ENCODE measurements around the gene NUDT7.
A peak's percentile ranks its signal among the peaks of the same experiment; 100 is the strongest.

Gene NUDT7

GRCh38 chr16:77722309-77723107 lies at the start of gene NUDT7:
Gene NUDT7, plus strand, starts transcription at chr16:77722514. Its CDS starts 69 bp downstream, at chr16:77722583.
- peak; percentile 82 to 97 for DNase-seq

- DNase-seq: no peak
These were observed 47.4 kb upstream of the NUDT7 start for GRCh38 chr16:77674888-77675287.

- DNase-seq: peak; percentile 52 to 72
These were observed 46.6 kb upstream of the NUDT7 start for GRCh38 chr16:77675464-77676324.

GRCh38 chr16:77677129-77677528 lies 45.2 kb upstream of the NUDT7 start:
- DNase-seq: no peak

DNA sequence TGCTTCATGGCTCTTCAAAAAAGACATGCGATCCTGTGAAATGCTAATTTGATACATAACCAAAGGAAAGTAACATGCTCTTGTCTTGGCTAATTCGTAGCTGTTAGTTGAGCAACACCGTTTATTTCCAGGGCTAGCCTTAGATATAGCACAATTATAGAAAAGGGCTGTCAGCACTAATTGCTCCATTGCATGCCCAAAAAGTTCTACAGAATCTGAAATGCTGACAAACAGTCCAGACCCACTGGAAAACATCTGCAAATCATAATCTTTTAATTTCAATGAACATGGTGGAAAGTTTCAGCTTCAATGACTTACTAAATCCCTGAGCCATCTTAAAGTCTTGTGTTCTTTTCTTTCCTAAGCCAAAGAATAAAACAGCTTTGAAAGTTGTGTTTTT lies 42.9 kb upstream of the NUDT7 start:
- DNase-seq: no peak

GRCh38 chr16:77679901-77680300 lies 42.4 kb upstream of the NUDT7 start:
- no peak for DNase-seq

GRCh38 chr16:77680496-77680895 lies 41.8 kb upstream of the NUDT7 start:
- DNase-seq: no peak

DNA sequence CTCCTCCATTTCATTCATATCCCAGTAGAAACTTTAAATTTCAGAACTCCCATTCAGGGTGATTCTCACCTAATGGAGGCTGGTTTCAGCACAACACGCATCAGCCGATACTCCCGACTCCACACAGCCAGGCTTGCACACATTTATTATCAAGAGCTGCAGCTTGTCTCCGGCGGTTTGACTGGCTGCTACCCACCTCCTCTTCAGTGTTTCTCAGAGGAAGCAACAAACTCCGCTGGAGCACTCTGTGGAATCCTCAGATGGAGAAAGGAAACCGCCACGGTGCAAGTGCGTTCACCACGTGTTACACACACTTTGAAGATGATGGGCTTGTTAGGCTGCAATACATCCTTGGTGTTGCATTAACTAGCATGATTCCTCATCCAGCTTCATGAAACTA lies 39.7 kb upstream of the NUDT7 start:
- DNase-seq: no peak

DNA sequence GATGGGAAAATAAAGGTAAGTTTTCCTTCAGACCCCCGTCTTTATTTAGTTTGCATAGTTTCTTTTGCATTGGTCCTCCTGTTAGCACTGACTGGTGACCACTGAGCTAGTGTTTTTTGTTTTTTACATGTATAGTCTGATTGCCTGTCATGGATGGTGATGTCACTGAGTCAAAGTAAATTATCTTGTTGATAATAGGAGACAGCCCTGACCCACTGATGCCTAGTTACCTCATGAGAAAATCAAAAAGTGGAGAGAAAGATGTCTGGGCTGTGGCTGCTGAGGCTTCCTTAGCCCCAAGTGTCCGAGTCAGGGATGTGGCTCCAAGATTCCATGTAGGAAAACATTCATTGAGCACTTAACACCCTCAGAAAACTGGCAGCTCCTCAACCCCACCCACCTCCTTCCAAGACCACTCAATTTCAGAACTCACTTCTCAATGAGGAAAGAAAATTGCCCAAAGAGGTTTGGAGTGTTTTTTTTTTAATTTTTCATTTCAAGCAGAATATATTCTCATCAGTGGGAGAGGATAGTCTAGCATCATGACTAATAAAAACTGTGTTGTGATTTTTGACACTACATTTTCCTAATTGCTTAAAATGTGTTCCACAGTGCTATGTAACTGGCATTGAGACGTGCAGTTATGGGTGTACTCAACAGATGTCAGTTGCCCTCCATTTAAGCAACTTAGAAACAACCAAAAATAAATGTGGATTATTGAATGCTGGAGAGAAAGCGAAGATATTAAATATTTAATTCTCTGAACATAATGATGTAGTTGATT lies 38.7 kb upstream of the NUDT7 start:
- no peak for DNase-seq

- no peak for DNase-seq
These were observed 38.2 kb upstream of the NUDT7 start for GRCh38 chr16:77684181-77684526.

DNA sequence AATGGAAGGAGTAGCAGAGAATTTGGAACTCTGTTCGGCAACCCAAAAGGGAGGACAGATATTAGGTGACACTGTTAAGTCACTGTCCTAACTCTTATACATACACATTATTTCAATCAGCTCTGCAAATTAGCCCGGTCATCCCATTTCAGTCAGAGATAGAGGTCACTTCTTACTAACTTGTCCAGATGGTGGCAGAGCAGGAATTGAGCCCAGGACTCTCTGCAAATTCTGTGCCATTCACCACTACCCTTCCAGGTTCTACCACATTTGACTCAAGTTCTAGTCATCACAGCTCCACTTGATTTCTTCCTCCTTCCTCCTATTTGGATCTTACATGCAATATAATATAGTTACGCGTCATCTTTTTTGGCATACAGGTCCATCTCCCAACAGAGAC lies 35.9 kb upstream of the NUDT7 start:
- no peak for DNase-seq

GRCh38 chr16:77689971-77690370 lies 32.3 kb upstream of the NUDT7 start:
- no peak for DNase-seq

DNA sequence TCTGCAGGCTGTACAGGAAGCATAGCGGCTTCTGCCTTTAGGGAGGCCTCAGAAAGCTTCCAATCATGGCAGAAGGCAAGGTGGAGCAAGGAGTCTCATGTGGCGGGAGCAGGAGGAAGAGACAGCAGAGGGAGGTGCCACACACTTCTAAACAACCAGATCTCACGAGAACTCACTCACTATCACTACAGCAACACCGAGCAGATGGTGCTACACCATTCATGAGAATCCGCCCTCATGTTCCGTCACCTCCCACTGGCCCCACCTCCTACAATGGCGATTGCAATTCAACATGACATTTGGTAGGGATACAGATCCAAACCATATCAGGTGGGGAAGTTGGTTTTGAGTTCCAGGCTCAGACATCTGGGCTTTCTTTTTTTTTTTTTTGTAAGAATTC lies 31.9 kb upstream of the NUDT7 start:
- DNase-seq: no peak

DNA sequence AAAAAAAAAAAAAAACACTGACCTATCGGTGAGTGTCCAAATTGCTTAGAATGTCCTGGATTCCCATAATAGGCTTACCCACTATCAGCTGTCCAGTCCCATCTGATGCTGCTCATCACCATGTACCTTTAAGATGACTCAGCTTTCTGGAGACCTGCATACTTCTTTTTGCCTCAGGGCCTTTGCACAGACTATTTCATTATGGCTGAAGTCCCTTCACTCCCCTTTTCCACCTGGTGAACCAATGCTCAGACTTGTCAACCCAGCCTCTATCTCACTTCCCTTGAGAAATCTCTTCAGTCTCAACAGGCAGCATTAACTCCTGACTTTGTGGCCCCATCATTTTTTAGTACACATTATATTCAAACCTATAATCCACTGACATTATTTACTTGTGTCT lies 29.7 kb upstream of the NUDT7 start:
- no peak for DNase-seq

- no peak for DNase-seq
These were observed 26.2 kb upstream of the NUDT7 start for GRCh38 chr16:77696149-77696548.

GRCh38 chr16:77700846-77701245 lies 21.5 kb upstream of the NUDT7 start:
- no peak for DNase-seq

- no peak for DNase-seq
These were observed 17.0 kb upstream of the NUDT7 start for GRCh38 chr16:77705351-77705750.

- DNase-seq: no peak
These were observed 11.1 kb upstream of the NUDT7 start for GRCh38 chr16:77711179-77711578.

DNA sequence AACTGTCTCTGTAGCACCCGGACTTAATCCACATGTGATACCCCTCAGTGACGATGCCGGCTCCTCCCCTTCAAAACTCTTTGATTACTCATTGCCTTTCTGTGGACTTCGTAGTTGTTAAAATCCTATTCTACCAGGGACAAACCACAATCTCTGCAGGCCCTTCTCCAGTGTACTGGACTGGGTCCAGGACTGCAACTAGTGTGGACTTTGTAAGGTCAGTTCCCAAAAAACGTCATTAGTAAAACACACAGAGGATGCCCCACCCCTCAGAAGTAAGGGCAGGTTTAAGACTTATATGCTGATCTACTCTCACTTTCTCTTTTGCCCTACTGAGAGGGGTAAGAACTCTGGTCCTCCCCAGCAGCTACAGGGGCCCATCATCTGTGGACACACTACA lies 10.5 kb upstream of the NUDT7 start:
- DNase-seq: no peak

DNA sequence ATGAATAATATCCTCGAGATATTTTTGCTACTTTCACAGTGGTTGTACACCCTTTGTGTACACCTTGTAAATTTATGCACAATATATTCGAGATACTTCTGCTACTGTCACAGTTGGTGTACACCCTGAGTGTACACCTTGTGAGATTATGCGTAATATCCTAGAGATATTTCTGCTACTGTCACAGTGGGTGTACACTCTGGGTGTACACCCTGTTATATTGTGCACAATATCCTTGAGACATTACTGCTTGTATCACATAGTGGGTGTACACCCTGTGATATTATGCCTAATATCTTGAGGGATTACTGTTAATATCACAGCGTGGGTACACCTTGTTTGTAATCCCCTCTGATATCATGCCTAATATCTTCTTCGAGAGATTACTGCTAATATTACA lies 7.2 kb upstream of the NUDT7 start:
- no peak for DNase-seq

- no peak for DNase-seq
These were observed 484 bp upstream of the NUDT7 start for GRCh38 chr16:77721752-77722308.

- DNase-seq: no peak
These were observed 797 bp downstream of the NUDT7 start for GRCh38 chr16:77723108-77723514.

- DNase-seq: no peak
These were observed 1.9 kb downstream of the NUDT7 start for GRCh38 chr16:77724174-77724573.

Data from NCI-H526 (cell line).